NOMO-1 treated with dmso at 0.1 percent for 144 hours (cell line): ENCODE results near the gene LCA5L.

Source experiments
- DNase-seq: peaks from one replicate; lab custom pipeline; 2025; ENCODE audit not compliant: unreplicated experiment; lab: John Stamatoyannopoulos, UW

LCA5L gene

GRCh38 chr21:39359382-39359781 lies 86.2 kb downstream of the LCA5L start:
- no peak for DNase-seq
